Suprapubic skin (tissue), 3 donors: ENCODE data around the gene PIGQ.

Source experiments
- EP300 ChIP-seq: sonication (generic); formaldehyde crosslinking; IDR thresholded peaks from one replicate; pipeline ENCODE4 v1.6.1; 2017; ENCODE audit warnings: antibody characterized with exemption
- POLR2A ChIP-seq, 2 donors: fragments of 450-650 bp; IDR thresholded peaks; one replicate each; pipeline ENCODE4 v1.6.1; 2017; ENCODE audit warnings: antibody characterized with exemption in 2 of 2, mild to moderate bottlenecking in 2 of 2, moderate library complexity in 2 of 2
- TF ChIP-seq, protein P1 (sequence below), 2 donors: fragments of 200-600 bp in 1 of 2; fragments of 450-650 bp in 1 of 2; sonication (generic) in 1 of 2; IDR thresholded peaks; one replicate each; pipeline ENCODE4 v1.5.1; 2016 to 2019; ENCODE audit warnings: antibody characterized with exemption in 2 of 2, mild to moderate bottlenecking in 1 of 2, moderate library complexity in 1 of 2

DNA sequence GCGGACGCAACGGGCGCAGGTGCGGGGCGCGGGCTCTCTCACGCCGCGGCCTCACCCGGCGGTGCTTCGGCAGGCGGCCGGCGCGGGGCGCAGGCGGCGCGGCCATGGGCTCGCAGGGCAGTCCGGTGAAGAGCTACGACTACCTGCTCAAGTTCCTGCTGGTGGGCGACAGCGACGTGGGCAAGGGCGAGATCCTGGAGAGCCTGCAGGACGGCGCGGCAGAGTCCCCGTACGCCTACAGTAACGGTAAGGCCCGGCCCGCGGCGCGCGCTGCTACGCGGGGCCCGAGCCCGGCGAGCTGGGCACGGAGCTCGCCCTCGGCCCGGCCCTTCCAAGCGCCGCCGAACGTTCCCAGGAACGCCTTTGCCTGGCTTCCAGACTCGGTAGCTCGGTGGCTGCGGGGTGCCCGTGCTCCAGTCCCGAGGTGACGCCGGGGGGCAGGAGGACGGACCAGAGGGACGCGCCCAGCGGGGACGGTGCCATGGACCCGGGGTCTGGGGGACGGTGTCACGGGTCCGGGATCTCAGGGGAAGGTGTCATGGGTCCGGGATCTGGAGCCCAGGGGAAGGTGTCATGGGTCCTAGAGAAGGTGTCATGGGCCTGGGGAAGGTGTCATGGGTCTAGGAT lies 20.5 kb downstream of the PIGQ start:
- TF ChIP-seq, protein P1, sequence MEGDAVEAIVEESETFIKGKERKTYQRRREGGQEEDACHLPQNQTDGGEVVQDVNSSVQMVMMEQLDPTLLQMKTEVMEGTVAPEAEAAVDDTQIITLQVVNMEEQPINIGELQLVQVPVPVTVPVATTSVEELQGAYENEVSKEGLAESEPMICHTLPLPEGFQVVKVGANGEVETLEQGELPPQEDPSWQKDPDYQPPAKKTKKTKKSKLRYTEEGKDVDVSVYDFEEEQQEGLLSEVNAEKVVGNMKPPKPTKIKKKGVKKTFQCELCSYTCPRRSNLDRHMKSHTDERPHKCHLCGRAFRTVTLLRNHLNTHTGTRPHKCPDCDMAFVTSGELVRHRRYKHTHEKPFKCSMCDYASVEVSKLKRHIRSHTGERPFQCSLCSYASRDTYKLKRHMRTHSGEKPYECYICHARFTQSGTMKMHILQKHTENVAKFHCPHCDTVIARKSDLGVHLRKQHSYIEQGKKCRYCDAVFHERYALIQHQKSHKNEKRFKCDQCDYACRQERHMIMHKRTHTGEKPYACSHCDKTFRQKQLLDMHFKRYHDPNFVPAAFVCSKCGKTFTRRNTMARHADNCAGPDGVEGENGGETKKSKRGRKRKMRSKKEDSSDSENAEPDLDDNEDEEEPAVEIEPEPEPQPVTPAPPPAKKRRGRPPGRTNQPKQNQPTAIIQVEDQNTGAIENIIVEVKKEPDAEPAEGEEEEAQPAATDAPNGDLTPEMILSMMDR (IDR thresholded peaks at IDR 0.05): no peak
- TF ChIP-seq POLR2A (IDR thresholded peaks at IDR 0.05) (no peak), EP300 (no peak)
